ENCODE data around the gene AP3B1.
A peak's percentile ranks its signal among the peaks of the same experiment; 100 is the strongest.

The AP3B1 gene, protein sequence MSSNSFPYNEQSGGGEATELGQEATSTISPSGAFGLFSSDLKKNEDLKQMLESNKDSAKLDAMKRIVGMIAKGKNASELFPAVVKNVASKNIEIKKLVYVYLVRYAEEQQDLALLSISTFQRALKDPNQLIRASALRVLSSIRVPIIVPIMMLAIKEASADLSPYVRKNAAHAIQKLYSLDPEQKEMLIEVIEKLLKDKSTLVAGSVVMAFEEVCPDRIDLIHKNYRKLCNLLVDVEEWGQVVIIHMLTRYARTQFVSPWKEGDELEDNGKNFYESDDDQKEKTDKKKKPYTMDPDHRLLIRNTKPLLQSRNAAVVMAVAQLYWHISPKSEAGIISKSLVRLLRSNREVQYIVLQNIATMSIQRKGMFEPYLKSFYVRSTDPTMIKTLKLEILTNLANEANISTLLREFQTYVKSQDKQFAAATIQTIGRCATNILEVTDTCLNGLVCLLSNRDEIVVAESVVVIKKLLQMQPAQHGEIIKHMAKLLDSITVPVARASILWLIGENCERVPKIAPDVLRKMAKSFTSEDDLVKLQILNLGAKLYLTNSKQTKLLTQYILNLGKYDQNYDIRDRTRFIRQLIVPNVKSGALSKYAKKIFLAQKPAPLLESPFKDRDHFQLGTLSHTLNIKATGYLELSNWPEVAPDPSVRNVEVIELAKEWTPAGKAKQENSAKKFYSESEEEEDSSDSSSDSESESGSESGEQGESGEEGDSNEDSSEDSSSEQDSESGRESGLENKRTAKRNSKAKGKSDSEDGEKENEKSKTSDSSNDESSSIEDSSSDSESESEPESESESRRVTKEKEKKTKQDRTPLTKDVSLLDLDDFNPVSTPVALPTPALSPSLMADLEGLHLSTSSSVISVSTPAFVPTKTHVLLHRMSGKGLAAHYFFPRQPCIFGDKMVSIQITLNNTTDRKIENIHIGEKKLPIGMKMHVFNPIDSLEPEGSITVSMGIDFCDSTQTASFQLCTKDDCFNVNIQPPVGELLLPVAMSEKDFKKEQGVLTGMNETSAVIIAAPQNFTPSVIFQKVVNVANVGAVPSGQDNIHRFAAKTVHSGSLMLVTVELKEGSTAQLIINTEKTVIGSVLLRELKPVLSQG

DNA sequence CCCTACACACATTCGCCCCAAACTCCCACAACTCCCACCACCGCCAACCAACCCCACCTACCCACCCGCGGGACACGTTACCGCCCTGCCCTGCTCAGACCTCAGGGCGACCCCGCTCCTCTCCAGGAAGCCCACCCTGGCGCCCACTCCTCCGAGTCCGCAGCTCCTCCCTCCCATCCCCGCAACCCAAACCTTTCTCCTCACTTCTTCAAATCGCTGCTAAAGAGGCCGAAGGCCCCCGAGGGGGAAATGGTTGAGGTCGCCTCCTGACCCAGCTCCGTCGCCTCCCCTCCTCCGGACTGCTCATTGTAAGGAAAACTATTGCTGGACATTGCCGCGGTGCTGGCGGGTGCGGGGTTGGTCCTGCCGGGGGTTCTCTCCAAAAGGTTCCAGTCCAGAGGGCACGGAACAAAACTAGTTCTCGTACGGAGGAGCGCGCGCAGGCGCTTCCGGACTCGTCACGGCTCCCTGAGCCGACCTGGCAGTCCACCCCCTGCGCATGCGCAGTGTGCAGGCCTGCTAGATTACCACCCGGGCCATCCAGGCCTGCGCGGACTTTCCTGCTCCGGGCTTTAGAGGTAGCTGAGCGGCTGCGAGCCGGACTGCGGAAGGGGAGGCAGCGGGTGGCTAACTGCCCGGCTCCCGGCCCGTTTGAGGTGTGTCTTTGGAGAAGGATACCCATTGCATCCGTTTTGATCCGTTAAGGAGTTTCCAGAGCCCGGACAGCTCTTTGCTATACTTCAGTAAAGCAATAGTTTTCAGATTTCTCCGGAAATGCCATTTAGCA, at the start of gene AP3B1:
Gene AP3B1 (minus strand): TSS at position 451 of the 787 bp plus-strand sequence. CDS start 119 bp downstream, at position 332.
- Histone ChIP-seq H3K4me3 (ENCODE audit: low read depth, low read length) (peak within 1 kb of the TSS; percentile 81), H3K4me1 (ENCODE audit: control insufficient read depth, insufficient read depth, low read length, unreplicated experiment) (peaks cover 16% of the 10 kb centered on the region), H3K79me2 (ENCODE audit: control insufficient read depth, insufficient read depth, low read length, unreplicated experiment) (peaks cover 42% of the 10 kb centered on the region), H2AFZ (ENCODE audit: low read length, unreplicated experiment) (peak within 1 kb of the TSS; percentile 96), H3K27ac (ENCODE audit: low read depth, low read length) (peak within 1 kb of the TSS; percentile 61), H3K27me3 (ENCODE audit: insufficient read depth, low read length) (no peaks in the 10 kb centered on the region), H3K36me3 (ENCODE audit: insufficient read depth, low read length) (no peaks in the 10 kb centered on the region)

DNA sequence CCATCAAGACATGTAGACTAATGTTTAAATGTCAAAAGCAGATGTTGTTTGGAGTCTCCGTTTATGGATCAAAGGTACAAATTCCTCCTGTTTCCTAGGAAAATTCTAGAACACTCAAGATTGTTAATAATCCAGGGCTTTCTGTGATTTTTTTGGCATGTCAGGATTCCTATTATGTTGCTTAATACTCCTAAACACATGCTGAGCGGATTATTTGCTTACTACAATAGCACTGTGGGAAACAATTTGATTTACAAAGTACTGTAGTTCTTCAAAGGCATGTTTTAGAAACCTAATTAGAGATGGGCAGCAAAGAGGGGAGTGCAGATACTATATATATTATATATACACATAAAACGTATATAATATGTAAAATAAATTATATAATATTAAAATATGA, 46.9 kb upstream of the AP3B1 start:
- Histone ChIP-seq H3K79me2 (ENCODE audit: control insufficient read depth, insufficient read depth, low read length, unreplicated experiment) (no peaks in the 10 kb centered on the region), H3K36me3 (ENCODE audit: insufficient read depth, low read length) (no peaks in the 10 kb centered on the region), H3K4me1 (ENCODE audit: control insufficient read depth, insufficient read depth, low read length, unreplicated experiment) (peaks cover 4% of the 10 kb centered on the region), H3K27me3 (ENCODE audit: insufficient read depth, low read length) (no peaks in the 10 kb centered on the region), H3K27ac (ENCODE audit: low read depth, low read length) (no peak overlapping the region), H2AFZ (ENCODE audit: low read length, unreplicated experiment) (no peak overlapping the region), H3K4me3 (ENCODE audit: low read depth, low read length) (no peak overlapping the region)

DNA sequence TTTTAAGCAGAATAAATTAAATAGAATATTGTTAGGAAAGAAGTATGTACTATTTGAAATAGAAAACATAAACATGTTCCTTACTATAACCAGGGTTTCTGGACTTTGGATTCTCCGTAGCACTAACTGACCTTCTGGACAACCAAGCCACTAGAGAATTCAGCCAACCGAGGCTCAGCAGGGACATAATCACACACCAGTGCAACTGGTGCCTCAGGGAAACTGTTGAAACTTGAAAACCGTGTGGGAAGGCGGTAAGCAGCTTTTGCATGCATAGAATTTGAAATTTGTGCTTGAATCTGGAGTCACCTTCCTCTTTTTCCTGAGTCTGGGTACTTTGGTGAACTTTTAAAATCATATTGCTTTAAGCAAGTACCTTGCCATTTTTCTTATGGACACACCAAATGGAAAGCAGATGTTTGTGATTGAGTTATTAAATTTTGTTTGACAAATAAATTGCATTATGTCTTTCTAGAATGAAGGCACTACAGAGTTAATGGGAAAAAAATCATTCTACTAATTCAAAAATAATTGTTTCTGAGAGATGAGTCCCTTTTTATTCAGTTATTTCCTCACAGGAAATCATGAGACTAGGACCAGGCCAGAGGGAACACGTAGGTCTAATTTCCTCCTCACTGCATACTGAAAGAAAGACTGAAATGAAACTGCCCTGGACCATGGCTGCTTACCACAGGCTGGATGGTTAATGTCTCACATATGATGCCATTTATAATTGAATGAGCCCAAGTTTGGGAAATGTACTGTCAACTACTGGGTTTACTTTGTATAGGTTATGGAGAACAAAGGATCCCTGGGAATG, 45.3 kb upstream of the AP3B1 start:
- no peak overlapping the region for H3K27ac ChIP-seq (ENCODE audit: low read depth, low read length)
- no peak overlapping the region for H3K4me3 ChIP-seq (ENCODE audit: low read depth, low read length)
- no peaks in the 10 kb centered on the region for H3K36me3 ChIP-seq (ENCODE audit: insufficient read depth, low read length)
- no peaks in the 10 kb centered on the region for H3K79me2 ChIP-seq (ENCODE audit: control insufficient read depth, insufficient read depth, low read length, unreplicated experiment)
- H3K27me3 ChIP-seq (ENCODE audit: insufficient read depth, low read length) = no peaks in the 10 kb centered on the region
- H3K4me1 ChIP-seq (ENCODE audit: control insufficient read depth, insufficient read depth, low read length, unreplicated experiment) = no peaks in the 10 kb centered on the region
- no peak overlapping the region for H2AFZ ChIP-seq (ENCODE audit: low read length, unreplicated experiment)

DNA sequence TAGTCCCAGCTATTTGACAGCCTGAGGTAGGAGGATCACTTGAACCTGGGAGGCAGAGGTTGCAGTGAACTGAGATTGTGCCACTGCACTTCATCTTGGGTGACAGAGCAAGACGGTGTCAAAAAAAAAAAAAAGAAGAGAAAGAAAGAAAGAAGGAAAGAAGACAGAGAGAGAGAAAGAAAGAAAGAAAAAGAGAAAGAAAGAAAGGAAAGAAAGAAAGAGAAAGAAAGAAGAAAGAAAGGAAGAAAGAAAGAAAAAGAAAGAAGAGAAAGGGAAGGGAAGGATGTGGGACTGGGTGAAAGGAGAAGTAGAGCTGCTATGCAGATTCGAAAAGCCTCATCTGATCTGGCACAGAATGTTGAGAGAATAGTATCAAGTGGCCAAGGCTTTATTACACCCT, 42.2 kb upstream of the AP3B1 start:
- no peaks in the 10 kb centered on the region for H3K36me3 ChIP-seq (ENCODE audit: insufficient read depth, low read length)
- no peaks in the 10 kb centered on the region for H3K27me3 ChIP-seq (ENCODE audit: insufficient read depth, low read length)
- H3K79me2 ChIP-seq (ENCODE audit: control insufficient read depth, insufficient read depth, low read length, unreplicated experiment) = no peaks in the 10 kb centered on the region
- no peak overlapping the region for H2AFZ ChIP-seq (ENCODE audit: low read length, unreplicated experiment)
- no peak overlapping the region for H3K27ac ChIP-seq (ENCODE audit: low read depth, low read length)
- H3K4me3 ChIP-seq (ENCODE audit: low read depth, low read length) = no peak overlapping the region
- H3K4me1 ChIP-seq (ENCODE audit: control insufficient read depth, insufficient read depth, low read length, unreplicated experiment) = no peaks in the 10 kb centered on the region

DNA sequence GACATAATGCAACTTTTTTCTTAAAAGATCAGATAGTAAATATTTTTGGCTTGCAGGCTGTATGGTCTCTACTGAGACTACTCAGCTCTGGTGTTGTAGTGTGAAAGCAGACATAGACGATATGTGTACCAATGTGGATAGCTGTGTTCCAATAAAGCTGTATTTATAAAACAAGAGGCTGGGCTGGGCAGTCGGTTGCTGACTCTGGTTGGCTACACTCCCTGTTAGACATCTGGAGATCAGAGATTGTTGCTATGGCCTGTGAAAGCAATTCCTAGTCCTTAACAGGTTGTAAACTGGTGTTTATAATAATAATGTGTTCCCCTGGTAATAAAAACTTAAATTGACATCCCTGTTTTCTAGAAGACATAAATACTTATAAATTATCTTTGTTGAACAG, 41.5 kb upstream of the AP3B1 start:
- no peaks in the 10 kb centered on the region for H3K27me3 ChIP-seq (ENCODE audit: insufficient read depth, low read length)
- H3K36me3 ChIP-seq (ENCODE audit: insufficient read depth, low read length) = no peaks in the 10 kb centered on the region
- no peak overlapping the region for H3K27ac ChIP-seq (ENCODE audit: low read depth, low read length)
- no peaks in the 10 kb centered on the region for H3K4me1 ChIP-seq (ENCODE audit: control insufficient read depth, insufficient read depth, low read length, unreplicated experiment)
- H3K79me2 ChIP-seq (ENCODE audit: control insufficient read depth, insufficient read depth, low read length, unreplicated experiment) = no peaks in the 10 kb centered on the region
- no peak overlapping the region for H2AFZ ChIP-seq (ENCODE audit: low read length, unreplicated experiment)
- H3K4me3 ChIP-seq (ENCODE audit: low read depth, low read length) = no peak overlapping the region

DNA sequence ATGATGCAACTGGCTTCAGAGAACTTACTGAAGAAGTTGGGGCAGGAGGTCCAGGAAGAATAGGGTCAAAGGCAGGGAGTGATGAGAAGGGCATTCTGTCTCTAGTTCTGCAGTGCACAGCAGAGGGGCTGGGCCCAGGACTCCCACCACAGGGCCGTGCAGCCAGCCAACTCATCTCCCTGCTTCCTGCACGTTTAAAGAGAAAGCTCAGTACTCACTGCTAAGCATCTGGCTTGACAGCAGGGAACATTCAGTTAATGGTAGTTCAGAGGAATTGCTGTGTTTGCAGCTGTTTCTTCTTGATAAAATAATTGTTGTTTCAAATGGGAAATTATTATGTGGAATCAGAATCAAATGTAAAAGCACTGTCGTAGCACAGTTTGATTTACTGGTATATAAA, 40.3 kb upstream of the AP3B1 start:
- Histone ChIP-seq H3K4me3 (ENCODE audit: low read depth, low read length) (no peak overlapping the region), H2AFZ (ENCODE audit: low read length, unreplicated experiment) (no peak overlapping the region)

DNA sequence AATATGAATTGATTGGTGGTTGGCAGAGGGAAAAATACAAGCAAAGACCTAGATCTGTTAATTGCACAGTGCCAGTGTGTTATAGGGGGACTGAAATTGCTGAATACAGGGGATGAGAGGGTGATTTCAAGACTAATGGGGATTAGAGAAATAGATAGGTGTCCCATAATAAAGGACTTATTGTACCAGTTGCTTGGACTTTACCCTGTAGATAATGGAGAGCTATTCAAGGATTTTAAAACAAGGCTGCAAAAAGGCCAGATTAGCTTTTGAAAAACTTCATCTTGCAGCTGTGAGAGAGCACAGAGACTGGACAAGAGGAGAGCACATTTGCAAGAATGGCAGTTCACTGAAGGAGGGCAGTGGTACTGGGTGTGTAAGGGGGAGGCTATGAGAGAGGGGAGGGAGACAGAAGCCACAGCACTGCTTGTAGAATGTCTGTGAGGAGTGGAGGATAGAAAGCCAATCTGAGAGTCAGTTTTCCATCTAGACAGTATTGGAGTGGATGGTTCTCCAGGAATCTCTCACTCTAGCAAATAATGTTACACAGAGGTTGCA, 37.1 kb upstream of the AP3B1 start:
- H2AFZ ChIP-seq (ENCODE audit: low read length, unreplicated experiment) = no peak overlapping the region
- H3K79me2 ChIP-seq (ENCODE audit: control insufficient read depth, insufficient read depth, low read length, unreplicated experiment) = no peaks in the 10 kb centered on the region
- no peaks in the 10 kb centered on the region for H3K27me3 ChIP-seq (ENCODE audit: insufficient read depth, low read length)
- H3K4me1 ChIP-seq (ENCODE audit: control insufficient read depth, insufficient read depth, low read length, unreplicated experiment) = peaks cover 9% of the 10 kb centered on the region
- no peak overlapping the region for H3K27ac ChIP-seq (ENCODE audit: low read depth, low read length)
- H3K36me3 ChIP-seq (ENCODE audit: insufficient read depth, low read length) = no peaks in the 10 kb centered on the region
- H3K4me3 ChIP-seq (ENCODE audit: low read depth, low read length) = no peak overlapping the region

More for the DNA sequence above, 40.3 kb upstream of the AP3B1 start:
- Histone ChIP-seq H3K79me2 (ENCODE audit: control insufficient read depth, insufficient read depth, low read length, unreplicated experiment) (no peaks in the 10 kb centered on the region), H3K27me3 (ENCODE audit: insufficient read depth, low read length) (no peaks in the 10 kb centered on the region), H3K4me1 (ENCODE audit: control insufficient read depth, insufficient read depth, low read length, unreplicated experiment) (no peaks in the 10 kb centered on the region), H3K27ac (ENCODE audit: low read depth, low read length) (no peak overlapping the region), H3K36me3 (ENCODE audit: insufficient read depth, low read length) (no peaks in the 10 kb centered on the region)

DNA sequence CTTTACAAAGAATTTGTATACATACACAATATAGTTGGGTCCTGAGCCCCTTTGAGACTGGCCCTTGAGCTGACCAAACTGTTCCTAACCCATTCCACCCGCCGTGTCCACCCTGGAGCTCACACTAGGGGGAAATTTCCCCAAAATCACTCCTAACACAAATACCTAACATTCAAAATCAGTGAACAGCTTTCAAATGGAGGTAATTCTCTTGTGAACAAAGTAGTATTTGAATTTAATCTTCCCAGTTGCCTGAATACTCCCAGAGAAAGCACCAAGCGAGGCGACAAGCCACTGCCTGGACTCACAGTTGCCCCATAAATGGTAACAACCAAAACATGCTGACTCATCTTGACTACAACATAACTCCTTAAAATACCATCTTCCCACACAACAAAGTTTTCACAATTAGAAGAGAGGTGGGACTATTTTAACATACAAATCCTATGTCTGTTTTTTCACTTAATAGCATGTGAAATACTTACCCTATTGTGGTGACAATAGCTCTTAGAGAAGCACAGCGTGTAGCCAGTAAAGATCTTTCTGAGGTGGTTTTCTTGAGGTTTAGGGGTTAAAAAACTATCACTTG, 34.2 kb upstream of the AP3B1 start:
- Histone ChIP-seq H3K27me3 (ENCODE audit: insufficient read depth, low read length) (no peaks in the 10 kb centered on the region), H3K79me2 (ENCODE audit: control insufficient read depth, insufficient read depth, low read length, unreplicated experiment) (no peaks in the 10 kb centered on the region), H3K27ac (ENCODE audit: low read depth, low read length) (peak overlapping the region; percentile 28; the same call in 1 of the 2 replicates), H3K36me3 (ENCODE audit: insufficient read depth, low read length) (no peaks in the 10 kb centered on the region), H3K4me3 (ENCODE audit: low read depth, low read length) (no peak overlapping the region), H2AFZ (ENCODE audit: low read length, unreplicated experiment) (peak overlapping the region; percentile 57), H3K4me1 (ENCODE audit: control insufficient read depth, insufficient read depth, low read length, unreplicated experiment) (peaks cover 9% of the 10 kb centered on the region)

DNA sequence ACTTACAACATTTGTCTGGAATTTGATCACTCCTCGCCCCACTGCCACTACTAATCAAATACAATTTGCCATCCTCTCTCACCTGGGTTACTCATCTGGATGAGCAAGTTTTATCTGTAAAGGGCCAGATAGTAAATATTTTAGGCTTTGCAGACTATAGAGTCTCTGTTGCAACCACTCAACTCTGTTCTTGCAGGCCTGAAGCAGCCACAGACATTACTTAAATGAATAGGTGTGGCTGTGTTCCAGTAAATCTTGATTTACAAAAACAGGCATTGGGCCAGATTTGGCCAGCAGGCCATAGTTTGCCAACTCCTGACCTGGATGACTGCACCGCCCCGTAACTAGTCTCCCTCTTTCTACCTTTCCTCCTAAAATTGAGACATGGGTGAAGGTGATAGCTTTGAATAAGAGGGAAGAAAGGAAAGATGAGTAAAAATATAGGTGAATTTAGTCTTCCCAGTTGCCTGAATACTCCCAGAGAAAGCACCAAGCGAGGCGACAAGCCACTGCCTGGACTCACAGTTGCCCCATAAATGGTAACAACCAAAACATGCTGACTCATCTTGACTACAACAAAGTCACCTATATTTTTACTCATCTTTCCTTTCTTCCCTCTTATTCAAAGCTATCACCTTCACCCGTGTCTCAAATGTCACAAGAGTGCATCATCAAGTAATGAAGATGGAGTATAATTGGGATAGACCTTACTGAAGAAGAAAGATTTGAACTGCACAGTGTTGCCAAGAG, 33.4 kb upstream of the AP3B1 start:
- Histone ChIP-seq H2AFZ (ENCODE audit: low read length, unreplicated experiment) (peak overlapping the region; percentile 57), H3K4me1 (ENCODE audit: control insufficient read depth, insufficient read depth, low read length, unreplicated experiment) (peaks cover 9% of the 10 kb centered on the region), H3K4me3 (ENCODE audit: low read depth, low read length) (no peak overlapping the region), H3K27me3 (ENCODE audit: insufficient read depth, low read length) (no peaks in the 10 kb centered on the region), H3K27ac (ENCODE audit: low read depth, low read length) (no peak overlapping the region), H3K36me3 (ENCODE audit: insufficient read depth, low read length) (no peaks in the 10 kb centered on the region), H3K79me2 (ENCODE audit: control insufficient read depth, insufficient read depth, low read length, unreplicated experiment) (no peaks in the 10 kb centered on the region)
